DND-41 (cell line): ENCODE measurements around the gene MCOLN3.

Experiments
- ATAC-seq: fragments of 200-7000 bp; cut with Tn5 transposase; 3 replicates; pipeline ENCODE4 v1.9.1; 2021; ENCODE audit warnings: low read depth; ENCODE audit not compliant: insufficient read depth
- DNase-seq: peaks from one replicate; pipeline ENCODE4 v3.0.0-alpha.2; 2020
- H2AFZ ChIP-seq: 2 replicates; pipeline ENCODE4 v1.6.0; 2012; ENCODE audit warnings: low read depth, low read length
- H3K27ac ChIP-seq: 2 replicates; pipeline ENCODE4 v1.5.1; 2012; ENCODE audit warnings: low read length, inconsistent platforms
- H3K27me3 ChIP-seq: fragments of 200-600 bp; sonication (generic); 2 replicates; pipeline ENCODE4 v1.6.0; 2012; ENCODE audit warnings: low read length, mild to moderate bottlenecking, inconsistent platforms; ENCODE audit not compliant: insufficient read depth, poor library complexity
- H3K36me3 ChIP-seq: 2 replicates; pipeline ENCODE4 v1.5.1; 2012; ENCODE audit warnings: low read length, inconsistent platforms; ENCODE audit not compliant: insufficient read depth
- H3K4me1 ChIP-seq: 2 replicates; pipeline ENCODE4 v1.5.1; 2012; ENCODE audit warnings: mild to moderate bottlenecking, low read length; ENCODE audit not compliant: insufficient read depth
- H3K4me2 ChIP-seq: 2 replicates; pipeline ENCODE4 v1.6.0; 2012; ENCODE audit warnings: mild to moderate bottlenecking, moderate library complexity, low read length, inconsistent platforms; ENCODE audit not compliant: insufficient read depth
- H3K4me3 ChIP-seq, 2 experiments: fragments of 200-600 bp in 1 of 2; shearing (Covaris generic) in 1 of 2; 2 replicates each; pipeline ENCODE4 v1.5.1; 2012 to 2016; ENCODE audit warnings: inconsistent platforms in 2 of 2, low read length in 2 of 2, mild to moderate bottlenecking in 2 of 2, low read depth in 1 of 2, moderate library complexity in 1 of 2
- H3K79me2 ChIP-seq: 2 replicates; pipeline ENCODE4 v1.6.0; 2012; ENCODE audit warnings: low read length, inconsistent platforms; ENCODE audit not compliant: insufficient read depth
- H3K9ac ChIP-seq: 2 replicates; pipeline ENCODE4 v1.6.0; 2012; ENCODE audit warnings: low read depth, mild to moderate bottlenecking, inconsistent platforms, low read length, moderate library complexity
- H3K9me3 ChIP-seq: 2 replicates; pipeline ENCODE4 v1.5.1; 2012; ENCODE audit warnings: low read length, moderate library complexity, mild to moderate bottlenecking, inconsistent platforms; ENCODE audit not compliant: insufficient read depth, severe bottlenecking
- H4K20me1 ChIP-seq: 2 replicates; pipeline ENCODE4 v1.6.0; 2012; ENCODE audit warnings: low read length; ENCODE audit not compliant: insufficient read depth
- EZH2 ChIP-seq: IDR thresholded peaks from 3 replicates; pipeline ENCODE4 v1.6.1; 2012; ENCODE audit warnings: borderline replicate concordance, low read depth, mild to moderate bottlenecking, moderate library complexity, low read length, inconsistent platforms; ENCODE audit not compliant: severe bottlenecking
- TF ChIP-seq, protein P1 (sequence below): IDR thresholded peaks from 2 replicates; pipeline ENCODE4 v1.5.1; 2012; ENCODE audit warnings: borderline replicate concordance, low read length, moderate library complexity, mild to moderate bottlenecking; ENCODE audit not compliant: poor library complexity, severe bottlenecking; ENCODE audit errors: extremely low read depth

The MCOLN3 gene

DNA sequence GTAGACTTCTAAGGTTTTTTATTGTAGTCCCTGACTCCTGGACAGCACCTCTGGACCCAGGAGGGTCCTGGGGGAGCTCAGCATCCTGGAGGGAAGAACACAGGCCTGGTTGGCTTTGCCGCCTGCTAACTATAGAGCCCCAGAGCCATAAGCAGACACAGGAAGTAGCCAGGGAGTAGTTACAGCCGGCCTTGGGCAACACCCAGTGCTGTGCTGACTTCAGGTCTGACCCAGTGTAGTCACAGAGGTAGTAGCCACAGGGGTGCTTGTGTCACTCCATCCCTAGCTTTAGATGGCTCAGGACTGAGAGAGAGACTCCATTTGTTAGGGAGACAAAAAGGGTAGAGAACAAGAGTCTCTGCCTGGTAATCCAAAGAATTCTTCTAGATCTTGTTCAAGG lies 73.3 kb downstream of the MCOLN3 start:
- Histone ChIP-seq H3K27me3 (no peaks in the 10 kb centered on the region), H2AFZ (no peak overlapping the region), H3K9me3 (no peaks in the 10 kb centered on the region), H3K9ac (no peak overlapping the region), H3K27ac (no peak overlapping the region), H3K4me2 (no peak overlapping the region), H4K20me1 (no peaks in the 10 kb centered on the region), H3K36me3 (no peaks in the 10 kb centered on the region), H3K79me2 (no peaks in the 10 kb centered on the region), H3K4me1 (no peaks in the 10 kb centered on the region), H3K4me3 (no peak overlapping the region)
- DNase-seq (no peak), ATAC-seq (no peak)
- TF ChIP-seq, protein P1, sequence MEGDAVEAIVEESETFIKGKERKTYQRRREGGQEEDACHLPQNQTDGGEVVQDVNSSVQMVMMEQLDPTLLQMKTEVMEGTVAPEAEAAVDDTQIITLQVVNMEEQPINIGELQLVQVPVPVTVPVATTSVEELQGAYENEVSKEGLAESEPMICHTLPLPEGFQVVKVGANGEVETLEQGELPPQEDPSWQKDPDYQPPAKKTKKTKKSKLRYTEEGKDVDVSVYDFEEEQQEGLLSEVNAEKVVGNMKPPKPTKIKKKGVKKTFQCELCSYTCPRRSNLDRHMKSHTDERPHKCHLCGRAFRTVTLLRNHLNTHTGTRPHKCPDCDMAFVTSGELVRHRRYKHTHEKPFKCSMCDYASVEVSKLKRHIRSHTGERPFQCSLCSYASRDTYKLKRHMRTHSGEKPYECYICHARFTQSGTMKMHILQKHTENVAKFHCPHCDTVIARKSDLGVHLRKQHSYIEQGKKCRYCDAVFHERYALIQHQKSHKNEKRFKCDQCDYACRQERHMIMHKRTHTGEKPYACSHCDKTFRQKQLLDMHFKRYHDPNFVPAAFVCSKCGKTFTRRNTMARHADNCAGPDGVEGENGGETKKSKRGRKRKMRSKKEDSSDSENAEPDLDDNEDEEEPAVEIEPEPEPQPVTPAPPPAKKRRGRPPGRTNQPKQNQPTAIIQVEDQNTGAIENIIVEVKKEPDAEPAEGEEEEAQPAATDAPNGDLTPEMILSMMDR = no peak
- TF ChIP-seq EZH2 = no peak

- Histone ChIP-seq H3K4me2 (no peak overlapping the region), H3K36me3 (no peaks in the 10 kb centered on the region), H4K20me1 (no peaks in the 10 kb centered on the region), H2AFZ (no peak overlapping the region), H3K4me3 (no peak overlapping the region), H3K79me2 (no peaks in the 10 kb centered on the region), H3K9ac (no peak overlapping the region), H3K27ac (no peak overlapping the region), H3K4me1 (no peaks in the 10 kb centered on the region), H3K9me3 (no peaks in the 10 kb centered on the region), H3K27me3 (no peaks in the 10 kb centered on the region)
- no peak for DNase-seq
- TF ChIP-seq, protein P1 = no peak
- no peak for TF ChIP-seq EZH2
- no peak for ATAC-seq
Observed at GRCh38 chr1:84973498-84974334, 74.6 kb downstream of the MCOLN3 start.

- no peaks in the 10 kb centered on the region for H3K9me3 ChIP-seq
- no peaks in the 10 kb centered on the region for H3K4me1 ChIP-seq
- H3K4me2 ChIP-seq = no peak overlapping the region
- no peak overlapping the region for H3K4me3 ChIP-seq
- H2AFZ ChIP-seq = no peak overlapping the region
- H3K9ac ChIP-seq = no peak overlapping the region
- no peak overlapping the region for H3K27ac ChIP-seq
- H3K36me3 ChIP-seq = no peaks in the 10 kb centered on the region
- H3K27me3 ChIP-seq = no peaks in the 10 kb centered on the region
- no peaks in the 10 kb centered on the region for H4K20me1 ChIP-seq
- DNase-seq (no peak), ATAC-seq (peak; percentile 40; the same call in 1 of the 3 replicates)
- no peaks in the 10 kb centered on the region for H3K79me2 ChIP-seq
- TF ChIP-seq, protein P1 = no peak
- TF ChIP-seq EZH2 = no peak
Observed at GRCh38 chr1:84972377-84972987, 75.8 kb downstream of the MCOLN3 start.
